ENCODE measurements around the gene SPATA19.

Gene SPATA19

DNA sequence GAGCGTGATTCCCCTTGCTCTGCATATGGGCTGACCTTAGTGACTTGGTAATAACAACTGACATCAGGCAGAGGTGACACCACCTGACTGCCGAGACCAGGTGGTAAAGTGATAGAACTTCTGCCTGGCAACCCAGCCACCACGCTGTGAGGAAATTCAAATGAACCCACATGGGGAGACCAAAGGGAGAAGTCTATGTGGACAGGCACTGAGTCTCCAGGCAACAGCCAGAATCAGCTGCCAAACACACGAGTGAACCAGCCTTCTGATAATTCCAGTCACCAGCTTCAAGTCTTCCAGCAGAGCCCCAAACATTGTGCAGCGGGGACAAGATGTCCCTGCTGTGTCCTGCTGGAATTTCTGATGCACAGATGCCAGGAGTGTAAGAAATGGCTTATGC lies 29.7 kb downstream of the SPATA19 start:
- no peak overlapping the region for H4K8ac ChIP-seq (ENCODE audit: low read length)
- no peak overlapping the region for H2BK15ac ChIP-seq (ENCODE audit: low read depth, poor library complexity, severe bottlenecking)
- H2BK120ac ChIP-seq (ENCODE audit: low read depth, low read length), result no peak overlapping the region
- H3K4me2 ChIP-seq (ENCODE audit: low read length, poor library complexity, severe bottlenecking), result no peak overlapping the region
- no peaks in the 10 kb centered on the region for H3K9me3 ChIP-seq (ENCODE audit: control insufficient read depth, low read length)
- peak overlapping the region in 1 of 2 experiments; percentile 8 for H3K4me3 ChIP-seq (ENCODE audit: insufficient read depth in 1 of 2, low read depth in 1 of 2, low read length in 2 of 2)
- no peak overlapping the region for H3K4ac ChIP-seq (ENCODE audit: low read depth in 1 of 2, low read length in 2 of 2)
- no peak overlapping the region for H3K23ac ChIP-seq (ENCODE audit: low read length in 2 of 2)
- peaks cover 0 to 23% of the 10 kb centered on the region in 2 experiments for H3K27me3 ChIP-seq (ENCODE audit: control insufficient read depth in 1 of 2, insufficient read depth in 1 of 2, low read length in 2 of 2)
- H2BK5ac ChIP-seq (ENCODE audit: low read depth, low read length, poor library complexity, severe bottlenecking), result no peak overlapping the region
- H2BK12ac ChIP-seq (ENCODE audit: low read length in 2 of 2), result no peak overlapping the region
- H2AK5ac ChIP-seq (ENCODE audit: low read length, severe bottlenecking), result no peak overlapping the region
- H4K91ac ChIP-seq (ENCODE audit: low read length), result no peak overlapping the region
- WGBS, result 49% methylated on average over 5 of the region's 5 CpGs
- no peaks in the 10 kb centered on the region for H3K4me1 ChIP-seq (ENCODE audit: control insufficient read depth, insufficient read depth, low read depth, low read length)
- no peak overlapping the region for H3K27ac ChIP-seq (ENCODE audit: low read length, poor library complexity, severe bottlenecking)
- H3K79me1 ChIP-seq (replicated peaks; ENCODE audit: low read length, poor library complexity, severe bottlenecking), result no peaks in the 10 kb centered on the region
- DNase-seq, result no peak
- H3K36me3 ChIP-seq (ENCODE audit: control insufficient read depth in 1 of 2, insufficient read depth in 2 of 2, low read depth in 1 of 2, low read length in 2 of 2), result no peaks in the 10 kb centered on the region
- H3K18ac ChIP-seq (ENCODE audit: low read depth in 1 of 2, low read length in 2 of 2), result no peak overlapping the region
- no peak overlapping the region for H3K9ac ChIP-seq (ENCODE audit: low read length)
- no peak overlapping the region for H2AFZ ChIP-seq (ENCODE audit: low read depth, low read length)
- H3K14ac ChIP-seq (ENCODE audit: low read length in 2 of 2), result no peak overlapping the region

GRCh38 chr11:133814588-133815100 lies 30.7 kb downstream of the SPATA19 start:
- H3K27me3 ChIP-seq (ENCODE audit: control insufficient read depth in 1 of 2, insufficient read depth in 1 of 2, low read length in 2 of 2), result peaks cover 0 to 20% of the 10 kb centered on the region in 2 experiments
- no peak overlapping the region for H2AK5ac ChIP-seq (ENCODE audit: low read length, severe bottlenecking)
- H3K4me2 ChIP-seq (ENCODE audit: low read length, poor library complexity, severe bottlenecking), result no peak overlapping the region
- H3K18ac ChIP-seq (ENCODE audit: low read depth in 1 of 2, low read length in 2 of 2), result no peak overlapping the region
- no peak for DNase-seq
- H3K4me3 ChIP-seq (ENCODE audit: insufficient read depth in 1 of 2, low read depth in 1 of 2, low read length in 2 of 2), result no peak overlapping the region
- no peak overlapping the region for H2BK15ac ChIP-seq (ENCODE audit: low read depth, poor library complexity, severe bottlenecking)
- no peak overlapping the region for H2BK12ac ChIP-seq (ENCODE audit: low read length in 2 of 2)
- no peaks in the 10 kb centered on the region for H3K36me3 ChIP-seq (ENCODE audit: control insufficient read depth in 1 of 2, insufficient read depth in 2 of 2, low read depth in 1 of 2, low read length in 2 of 2)
- H3K9me3 ChIP-seq (ENCODE audit: control insufficient read depth, low read length), result no peaks in the 10 kb centered on the region
- no peak overlapping the region for H3K23ac ChIP-seq (ENCODE audit: low read length in 2 of 2)
- H3K27ac ChIP-seq (ENCODE audit: low read length, poor library complexity, severe bottlenecking), result no peak overlapping the region
- H2AFZ ChIP-seq (ENCODE audit: low read depth, low read length), result no peak overlapping the region
- no peak overlapping the region for H2BK120ac ChIP-seq (ENCODE audit: low read depth, low read length)
- no peak overlapping the region for H3K9ac ChIP-seq (ENCODE audit: low read length)
- no peaks in the 10 kb centered on the region for H3K79me1 ChIP-seq (replicated peaks; ENCODE audit: low read length, poor library complexity, severe bottlenecking)
- no peak overlapping the region for H3K14ac ChIP-seq (ENCODE audit: low read length in 2 of 2)
- H3K4me1 ChIP-seq (ENCODE audit: control insufficient read depth, insufficient read depth, low read depth, low read length), result no peaks in the 10 kb centered on the region
- H4K91ac ChIP-seq (ENCODE audit: low read length), result no peak overlapping the region
- H4K8ac ChIP-seq (ENCODE audit: low read length), result no peak overlapping the region
- no peak overlapping the region for H3K4ac ChIP-seq (ENCODE audit: low read depth in 1 of 2, low read length in 2 of 2)
- no peak overlapping the region for H2BK5ac ChIP-seq (ENCODE audit: low read depth, low read length, poor library complexity, severe bottlenecking)
- 52% methylated on average over 5 of the region's 8 CpGs for WGBS

GRCh38 chr11:133811850-133812685 lies 33.2 kb downstream of the SPATA19 start:
- no peak overlapping the region for H4K91ac ChIP-seq (ENCODE audit: low read length)
- no peaks in the 10 kb centered on the region for H3K4me1 ChIP-seq (ENCODE audit: control insufficient read depth, insufficient read depth, low read depth, low read length)
- no peak for DNase-seq
- no peak overlapping the region for H2BK15ac ChIP-seq (ENCODE audit: low read depth, poor library complexity, severe bottlenecking)
- peaks cover 0 to 26% of the 10 kb centered on the region in 2 experiments for H3K27me3 ChIP-seq (ENCODE audit: control insufficient read depth in 1 of 2, insufficient read depth in 1 of 2, low read length in 2 of 2)
- H3K4ac ChIP-seq (ENCODE audit: low read depth in 1 of 2, low read length in 2 of 2), result no peak overlapping the region
- H3K23ac ChIP-seq (ENCODE audit: low read length in 2 of 2), result no peak overlapping the region
- no peaks in the 10 kb centered on the region for H3K36me3 ChIP-seq (ENCODE audit: control insufficient read depth in 1 of 2, insufficient read depth in 2 of 2, low read depth in 1 of 2, low read length in 2 of 2)
- no peak overlapping the region for H3K18ac ChIP-seq (ENCODE audit: low read depth in 1 of 2, low read length in 2 of 2)
- H2AK5ac ChIP-seq (ENCODE audit: low read length, severe bottlenecking), result no peak overlapping the region
- no peaks in the 10 kb centered on the region for H3K9me3 ChIP-seq (ENCODE audit: control insufficient read depth, low read length)
- no peak overlapping the region for H4K8ac ChIP-seq (ENCODE audit: low read length)
- no peak overlapping the region for H2BK12ac ChIP-seq (ENCODE audit: low read length in 2 of 2)
- no peaks in the 10 kb centered on the region for H3K79me1 ChIP-seq (replicated peaks; ENCODE audit: low read length, poor library complexity, severe bottlenecking)
- H2AFZ ChIP-seq (ENCODE audit: low read depth, low read length), result no peak overlapping the region
- no peak overlapping the region for H3K4me2 ChIP-seq (ENCODE audit: low read length, poor library complexity, severe bottlenecking)
- H2BK5ac ChIP-seq (ENCODE audit: low read depth, low read length, poor library complexity, severe bottlenecking), result no peak overlapping the region
- H2BK120ac ChIP-seq (ENCODE audit: low read depth, low read length), result no peak overlapping the region
- H3K9ac ChIP-seq (ENCODE audit: low read length), result no peak overlapping the region
- no peak overlapping the region for H3K14ac ChIP-seq (ENCODE audit: low read length in 2 of 2)
- no peak overlapping the region for H3K27ac ChIP-seq (ENCODE audit: low read length, poor library complexity, severe bottlenecking)
- 55% methylated on average over 10 of the region's 10 CpGs for WGBS
- H3K4me3 ChIP-seq (ENCODE audit: insufficient read depth in 1 of 2, low read depth in 1 of 2, low read length in 2 of 2), result no peak overlapping the region

DNA sequence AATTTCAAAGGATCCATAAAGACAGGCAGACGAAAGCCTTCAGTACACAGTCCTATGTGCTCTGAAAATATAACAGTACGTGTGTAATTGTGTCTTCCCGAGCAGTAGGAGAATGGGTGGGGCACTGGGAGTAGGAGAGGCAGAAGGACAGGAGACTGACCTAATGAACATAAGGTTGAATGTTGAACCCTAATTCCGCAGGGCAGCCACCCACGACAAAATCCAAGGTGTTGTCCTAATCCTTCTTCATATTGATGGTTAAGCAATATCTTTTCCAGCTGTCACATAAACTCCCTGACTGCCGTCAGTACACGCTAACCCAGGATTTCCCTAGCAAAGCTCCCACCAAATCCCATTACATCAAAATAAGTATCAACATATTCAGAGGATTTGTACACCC lies 34.5 kb downstream of the SPATA19 start:
- H3K9ac ChIP-seq (ENCODE audit: low read length), result no peak overlapping the region
- H2AFZ ChIP-seq (ENCODE audit: low read depth, low read length), result no peak overlapping the region
- no peak overlapping the region for H3K27ac ChIP-seq (ENCODE audit: low read length, poor library complexity, severe bottlenecking)
- H3K14ac ChIP-seq (ENCODE audit: low read length in 2 of 2), result no peak overlapping the region
- peaks cover 0 to 26% of the 10 kb centered on the region in 2 experiments for H3K27me3 ChIP-seq (ENCODE audit: control insufficient read depth in 1 of 2, insufficient read depth in 1 of 2, low read length in 2 of 2)
- no peak overlapping the region for H4K91ac ChIP-seq (ENCODE audit: low read length)
- H2BK12ac ChIP-seq (ENCODE audit: low read length in 2 of 2), result no peak overlapping the region
- no peaks in the 10 kb centered on the region for H3K36me3 ChIP-seq (ENCODE audit: control insufficient read depth in 1 of 2, insufficient read depth in 2 of 2, low read depth in 1 of 2, low read length in 2 of 2)
- H3K18ac ChIP-seq (ENCODE audit: low read depth in 1 of 2, low read length in 2 of 2), result no peak overlapping the region
- H3K79me1 ChIP-seq (replicated peaks; ENCODE audit: low read length, poor library complexity, severe bottlenecking), result no peaks in the 10 kb centered on the region
- H4K8ac ChIP-seq (ENCODE audit: low read length), result no peak overlapping the region
- H3K4me2 ChIP-seq (ENCODE audit: low read length, poor library complexity, severe bottlenecking), result no peak overlapping the region
- H2BK120ac ChIP-seq (ENCODE audit: low read depth, low read length), result no peak overlapping the region
- H3K4me3 ChIP-seq (ENCODE audit: insufficient read depth in 1 of 2, low read depth in 1 of 2, low read length in 2 of 2), result no peak overlapping the region
- DNase-seq, result no peak
- no peaks in the 10 kb centered on the region for H3K9me3 ChIP-seq (ENCODE audit: control insufficient read depth, low read length)
- H2BK5ac ChIP-seq (ENCODE audit: low read depth, low read length, poor library complexity, severe bottlenecking), result no peak overlapping the region
- H3K4ac ChIP-seq (ENCODE audit: low read depth in 1 of 2, low read length in 2 of 2), result no peak overlapping the region
- H3K4me1 ChIP-seq (ENCODE audit: control insufficient read depth, insufficient read depth, low read depth, low read length), result no peaks in the 10 kb centered on the region
- H2BK15ac ChIP-seq (ENCODE audit: low read depth, poor library complexity, severe bottlenecking), result no peak overlapping the region
- no peak overlapping the region for H2AK5ac ChIP-seq (ENCODE audit: low read length, severe bottlenecking)
- H3K23ac ChIP-seq (ENCODE audit: low read length in 2 of 2), result no peak overlapping the region
- 81% methylated on average over 7 of the region's 7 CpGs for WGBS

Data from mesenchymal stem cell (in vitro differentiated cells and primary cell).